NCI-H510A treated with DMSO at 0.1 percent for 48 hours (cell line): Measurements from ENCODE around the gene TMEM61.

Experiments used
- DNase-seq: peaks from one replicate; lab custom pipeline; 2025; lab: John Stamatoyannopoulos, UW

TMEM61 gene

DNA sequence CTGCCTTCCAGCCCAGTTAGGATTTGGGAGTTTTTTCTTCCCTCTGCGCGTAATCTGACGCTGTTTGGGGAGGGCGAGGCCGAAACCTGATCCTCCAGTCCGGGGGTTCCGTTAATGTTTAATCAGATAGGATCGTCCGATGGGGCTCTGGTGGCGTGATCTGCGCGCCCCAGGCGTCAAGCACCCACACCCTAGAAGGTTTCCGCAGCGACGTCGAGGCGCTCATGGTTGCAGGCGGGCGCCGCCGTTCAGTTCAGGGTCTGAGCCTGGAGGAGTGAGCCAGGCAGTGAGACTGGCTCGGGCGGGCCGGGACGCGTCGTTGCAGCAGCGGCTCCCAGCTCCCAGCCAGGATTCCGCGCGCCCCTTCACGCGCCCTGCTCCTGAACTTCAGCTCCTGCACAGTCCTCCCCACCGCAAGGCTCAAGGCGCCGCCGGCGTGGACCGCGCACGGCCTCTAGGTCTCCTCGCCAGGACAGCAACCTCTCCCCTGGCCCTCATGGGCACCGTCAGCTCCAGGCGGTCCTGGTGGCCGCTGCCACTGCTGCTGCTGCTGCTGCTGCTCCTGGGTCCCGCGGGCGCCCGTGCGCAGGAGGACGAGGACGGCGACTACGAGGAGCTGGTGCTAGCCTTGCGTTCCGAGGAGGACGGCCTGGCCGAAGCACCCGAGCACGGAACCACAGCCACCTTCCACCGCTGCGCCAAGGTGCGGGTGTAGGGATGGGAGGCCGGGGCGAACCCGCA, 59.1 kb downstream of the TMEM61 start, which contains the start of gene PCSK9:
TSS of gene PCSK9 (plus strand) at position 207 of the 741 bp plus-strand sequence. CDS start at position 497, 290 bp downstream.
- no peak for DNase-seq

DNA sequence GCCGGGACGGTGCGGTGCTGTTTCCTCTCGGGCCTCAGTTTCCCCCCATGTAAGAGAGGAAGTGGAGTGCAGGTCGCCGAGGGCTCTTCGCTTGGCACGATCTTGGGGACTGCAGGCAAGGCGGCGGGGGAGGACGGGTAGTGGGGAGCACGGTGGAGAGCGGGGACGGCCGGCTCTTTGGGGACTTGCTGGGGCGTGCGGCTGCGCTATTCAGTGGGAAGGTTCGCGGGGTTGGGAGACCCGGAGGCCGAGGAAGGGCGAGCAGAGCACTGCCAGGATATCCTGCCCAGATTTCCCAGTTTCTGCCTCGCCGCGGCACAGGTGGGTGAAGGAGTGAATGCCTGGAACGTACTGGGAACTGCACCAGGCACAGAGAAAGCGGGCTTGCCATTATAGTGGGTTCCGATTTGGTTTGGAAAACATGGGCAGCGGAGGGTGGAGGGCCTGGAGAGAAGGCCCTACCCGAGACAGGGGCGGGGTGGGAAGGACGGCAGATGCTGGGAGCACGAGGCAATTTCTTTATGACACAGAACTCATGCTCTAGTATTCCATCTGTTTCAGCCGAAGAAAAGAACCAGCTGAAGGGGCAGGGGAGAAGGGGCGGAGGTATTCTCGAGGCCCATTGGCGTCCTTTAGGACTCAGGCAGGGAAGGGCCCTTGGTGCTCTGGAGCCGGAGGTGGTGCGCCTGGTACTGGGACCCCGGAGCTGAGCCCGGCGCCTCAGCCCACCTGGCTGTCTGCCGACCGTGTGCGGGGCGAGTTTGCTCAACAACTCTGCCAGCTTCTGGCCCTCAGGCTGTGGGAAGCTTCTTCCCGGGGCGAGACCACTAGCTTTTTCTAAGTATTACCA, 59.9 kb downstream of the TMEM61 start:
- no peak for DNase-seq

DNA sequence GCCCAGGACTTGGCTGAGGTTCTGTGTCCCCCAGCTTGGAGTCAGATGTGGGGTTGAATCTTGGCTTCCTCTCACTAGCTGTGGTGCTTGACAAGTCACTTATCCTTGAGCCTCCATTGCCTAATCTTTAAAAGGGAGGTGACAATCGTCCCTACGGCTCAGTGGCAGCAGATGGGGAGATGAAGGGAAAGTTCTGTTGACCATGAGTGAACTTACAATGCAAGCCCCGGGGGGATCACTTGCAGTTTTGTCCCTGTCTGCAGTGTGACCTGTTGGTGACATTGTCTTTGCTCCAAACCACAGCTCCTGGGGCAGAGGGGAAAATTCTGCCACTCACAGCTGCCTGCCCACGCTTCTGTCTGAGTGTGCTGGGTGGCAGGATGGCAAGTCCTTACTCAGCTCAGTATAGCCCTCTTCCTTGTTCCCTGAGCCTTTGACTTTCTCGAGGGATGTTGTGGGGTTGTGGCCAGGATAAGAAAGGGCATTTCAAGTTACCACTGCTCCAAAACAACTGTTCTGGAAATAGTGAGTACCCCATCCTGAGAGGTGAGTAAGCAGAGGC, 60.6 kb downstream of the TMEM61 start:
- no peak for DNase-seq

DNA sequence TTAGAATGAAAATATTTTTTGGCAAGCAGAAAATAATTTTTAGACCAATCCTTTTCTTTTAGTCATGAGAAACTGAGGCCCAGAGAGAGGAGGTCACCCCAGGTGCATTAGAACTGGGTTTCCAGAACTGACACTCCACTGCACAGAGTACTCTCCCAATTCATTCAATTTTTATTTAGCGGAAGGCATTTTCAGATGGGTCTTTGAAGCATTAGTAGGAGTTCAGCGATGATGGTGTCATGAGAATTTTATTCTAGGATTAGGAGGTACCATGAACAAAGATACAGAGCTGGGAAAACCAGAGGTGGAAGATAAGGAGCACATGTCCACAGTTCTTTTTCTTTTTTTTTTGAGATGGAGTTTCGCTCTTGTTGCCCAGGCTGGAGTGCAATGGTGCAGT, 61.2 kb downstream of the TMEM61 start:
- DNase-seq: no peak
